Stimulated activated CD4-positive, alpha-beta T cell treated with anti-CD3 and anti-CD28 coated beads, Interleukin-4, amount 100 ng/mL, for 24 hours (primary cell): ENCODE results near the gene CEBPG.

Experiments used
- DNase-seq: peaks from one replicate; pipeline ENCODE4 v3.0.0-alpha.2; 2020

Gene CEBPG

DNA sequence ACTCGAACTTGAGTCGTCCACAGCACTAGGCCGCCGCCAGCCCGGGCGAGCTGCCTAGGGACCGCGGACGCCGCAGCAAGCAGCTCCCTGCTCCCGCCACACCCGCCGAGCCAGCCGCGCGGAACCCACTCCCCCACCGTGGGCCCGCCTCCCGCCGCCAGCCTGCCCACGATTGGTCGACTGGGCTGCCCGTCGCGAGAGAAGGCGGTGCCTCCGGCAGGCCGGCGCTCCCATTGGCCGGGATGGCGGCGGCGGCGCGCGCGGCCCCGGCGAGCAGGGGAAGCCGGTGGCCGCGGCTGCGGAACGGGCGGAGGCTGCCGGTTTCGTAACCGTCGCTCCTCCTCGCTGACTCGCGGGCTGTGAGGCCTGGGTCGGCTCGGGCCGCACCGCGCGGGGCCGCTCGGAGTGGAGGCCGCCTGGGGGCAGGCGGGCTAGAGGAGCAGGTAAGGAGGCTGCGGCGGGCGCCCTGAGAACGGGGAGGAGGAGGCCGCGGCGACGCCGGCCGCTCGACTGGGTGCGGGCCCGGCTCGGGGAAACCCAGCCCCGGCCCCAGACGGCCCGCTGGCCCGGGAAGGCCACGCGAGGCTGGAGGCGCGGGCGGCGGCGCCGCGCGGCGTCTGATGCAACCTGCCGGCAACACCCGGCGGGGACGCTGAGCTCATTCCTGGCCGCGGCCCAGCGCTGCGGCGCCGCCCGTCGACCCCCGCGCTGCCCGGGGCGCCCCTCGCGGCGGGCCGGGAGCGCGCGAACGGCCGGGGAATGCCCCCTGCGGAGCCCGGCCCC, at the start of gene CEBPG:
Gene CEBPG (plus strand): TSS at position 257 of the 783 bp plus-strand sequence. CDS start 5,531 bp downstream, outside the sequence.
- DNase-seq, result peak; percentile 93

DNA sequence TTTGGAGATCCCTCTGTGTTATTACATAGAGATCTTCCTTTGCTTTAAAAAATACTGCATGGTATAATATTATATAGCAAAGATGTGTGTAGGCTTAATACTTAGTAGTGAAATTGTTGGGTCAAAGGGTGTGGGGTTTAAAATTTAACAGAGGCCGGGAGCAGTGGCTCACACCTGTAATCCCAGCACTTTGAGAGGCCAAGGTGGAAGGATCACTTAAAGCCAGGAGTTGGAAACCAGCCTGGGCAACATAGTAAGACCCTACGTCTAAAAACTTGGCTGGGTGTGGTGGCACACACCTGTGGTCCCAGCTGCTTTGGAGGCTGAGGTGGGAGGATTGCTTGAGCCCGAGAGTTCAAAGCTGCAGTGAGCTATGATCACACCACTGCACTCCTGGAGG, 48.9 kb upstream of the CEBPG start:
- no peak for DNase-seq

DNA sequence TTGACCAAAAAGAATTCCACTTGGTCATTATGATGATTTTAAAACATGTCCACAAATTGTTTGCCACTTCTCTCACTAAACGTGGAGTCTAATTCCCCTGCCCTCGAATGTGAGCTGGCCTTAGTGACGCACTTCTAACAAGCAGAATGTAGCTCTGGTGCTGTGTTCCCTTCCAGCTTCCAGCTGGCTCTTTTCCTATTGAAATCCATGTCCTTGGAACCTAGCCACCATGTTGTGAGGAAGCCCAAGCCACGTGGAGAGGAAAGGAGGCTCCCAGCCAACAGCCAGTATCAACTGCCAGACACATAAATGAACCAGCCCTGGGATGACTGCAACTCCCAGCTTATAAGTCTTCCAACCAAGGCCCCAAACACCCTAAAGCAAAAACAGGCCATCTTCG, 47.6 kb upstream of the CEBPG start:
- DNase-seq, result no peak

DNA sequence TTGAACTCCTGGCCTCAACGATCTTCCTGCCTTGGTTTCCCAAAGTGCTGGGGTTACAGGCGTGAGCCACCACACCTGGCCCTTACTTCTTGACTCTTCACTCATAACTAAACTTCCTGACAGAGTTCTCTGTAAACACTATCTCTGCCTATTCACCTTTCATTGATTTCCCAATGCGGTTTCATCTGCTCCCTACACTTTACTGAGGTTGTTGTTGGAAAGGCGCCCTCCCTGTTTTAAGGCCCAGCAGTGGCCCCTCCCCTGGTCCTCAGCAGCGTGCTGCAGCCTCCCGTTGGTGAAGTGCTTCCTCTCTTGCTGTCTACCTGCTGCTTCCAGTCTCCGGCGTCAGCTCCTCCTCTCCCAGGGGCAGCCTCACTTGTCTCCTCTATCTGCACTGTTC, 44.4 kb upstream of the CEBPG start:
- no peak for DNase-seq

DNA sequence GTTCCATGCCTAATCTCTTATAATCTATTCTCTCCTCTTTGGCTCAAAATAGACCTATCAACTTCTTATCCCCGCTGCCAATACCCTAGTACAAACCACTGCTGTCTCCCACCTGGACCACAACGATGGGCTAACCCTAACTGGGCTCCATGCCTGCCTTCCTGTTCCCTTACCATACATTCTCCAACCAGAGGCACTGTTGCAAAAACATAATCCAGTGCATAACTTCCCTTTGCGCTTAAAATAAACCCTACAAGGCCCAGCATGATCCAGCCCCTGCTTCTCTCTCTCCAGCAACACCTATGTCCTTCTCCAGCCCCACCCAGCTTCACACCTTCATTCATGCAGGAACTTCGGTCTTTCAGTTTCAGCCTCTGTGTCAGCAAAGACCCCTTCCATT, 43.8 kb upstream of the CEBPG start:
- DNase-seq, result no peak

DNA sequence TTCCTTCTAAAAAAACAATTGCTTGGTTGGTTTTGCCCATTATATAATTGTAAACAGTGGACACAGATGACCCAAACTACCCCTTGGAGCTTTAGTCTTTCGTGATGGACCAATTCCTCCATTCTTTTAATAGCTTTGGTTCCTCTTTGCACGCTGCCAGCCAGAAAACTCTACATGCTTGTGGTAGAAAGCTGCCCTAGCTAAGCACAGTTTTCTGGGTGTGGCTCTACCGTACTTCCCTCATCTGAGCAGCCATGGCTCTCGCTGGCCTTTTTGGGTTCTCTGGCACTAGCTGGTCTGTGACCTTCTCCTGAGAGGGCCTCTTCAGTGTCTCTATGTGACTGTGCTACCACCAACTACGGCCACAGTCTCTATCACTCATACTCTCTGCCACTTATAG, 41.3 kb upstream of the CEBPG start:
- DNase-seq, result no peak

DNA sequence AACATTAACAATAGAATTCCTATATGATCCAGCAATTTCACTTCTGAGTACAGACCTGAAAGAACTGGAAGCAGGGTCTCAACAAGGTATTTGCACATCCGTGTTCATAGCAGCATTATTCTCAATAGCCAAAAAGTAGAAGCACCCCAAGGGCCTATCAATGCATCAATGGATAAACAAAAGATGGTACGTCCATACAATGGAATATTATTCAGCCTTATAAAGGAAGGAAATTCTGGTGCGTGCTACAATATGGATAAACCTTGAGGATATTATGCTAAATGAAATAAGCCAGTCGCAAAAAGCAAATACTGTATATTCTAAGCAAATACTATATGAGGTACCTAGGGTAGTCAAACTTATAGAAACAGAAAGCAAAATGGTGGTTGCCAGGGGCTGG, 40.4 kb upstream of the CEBPG start:
- DNase-seq, result no peak

DNA sequence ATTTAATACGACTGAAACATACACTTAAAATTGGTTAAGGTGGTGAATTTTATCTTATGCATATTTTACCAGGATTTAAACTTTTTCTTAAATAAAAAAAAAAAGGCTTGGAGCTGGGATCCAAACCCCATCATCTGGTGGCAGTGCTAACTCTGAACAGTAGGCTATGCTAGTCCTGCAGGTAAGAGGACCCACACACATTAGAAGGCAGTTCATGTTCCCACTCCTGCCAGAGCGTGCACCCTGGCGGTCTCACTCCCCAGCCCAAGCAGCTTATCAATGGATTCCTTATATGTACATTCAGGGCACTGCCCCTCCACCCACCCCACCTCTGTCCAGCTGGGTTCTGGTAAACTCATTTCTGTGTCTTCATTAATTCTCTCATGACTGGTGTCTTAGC, 39.9 kb upstream of the CEBPG start:
- DNase-seq, result no peak

DNA sequence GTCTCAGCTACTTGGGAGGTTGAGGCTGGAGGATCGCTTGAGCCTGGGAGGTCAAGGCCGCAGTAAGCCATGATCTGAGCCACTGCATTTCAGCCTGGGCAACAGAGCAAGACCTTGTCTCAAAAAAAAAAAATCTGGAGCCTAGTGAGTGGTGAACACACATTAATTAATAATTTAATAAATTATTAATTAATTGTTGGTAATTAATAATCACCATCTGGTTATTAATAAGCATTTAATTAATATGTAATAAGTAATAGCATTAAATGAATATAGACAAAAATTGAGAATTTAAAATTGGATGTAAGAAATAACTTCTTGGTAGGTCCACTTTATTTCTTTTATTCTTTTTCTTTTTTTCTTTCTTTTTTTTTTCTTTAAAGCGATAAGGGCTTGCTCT, 39.2 kb upstream of the CEBPG start:
- DNase-seq, result no peak

DNA sequence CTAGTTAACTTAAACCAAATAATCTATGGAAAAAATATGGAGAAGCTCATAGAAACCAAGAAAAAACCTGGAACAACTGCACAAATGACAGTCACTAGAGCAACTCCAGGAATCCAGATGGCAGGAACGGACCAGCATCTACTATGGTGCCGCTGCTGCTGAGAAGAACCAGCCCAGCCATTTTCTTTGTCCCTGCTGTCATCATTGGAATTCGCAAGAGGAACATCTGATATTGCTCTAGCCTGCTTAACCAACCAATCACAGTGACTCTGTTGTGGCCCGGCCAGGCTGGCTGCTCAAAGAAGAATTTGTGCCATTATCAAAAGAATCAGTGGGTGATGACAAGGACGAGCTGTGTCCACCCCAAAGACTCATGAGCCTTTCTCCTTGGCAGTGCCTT, 38.1 kb upstream of the CEBPG start:
- DNase-seq, result no peak

DNA sequence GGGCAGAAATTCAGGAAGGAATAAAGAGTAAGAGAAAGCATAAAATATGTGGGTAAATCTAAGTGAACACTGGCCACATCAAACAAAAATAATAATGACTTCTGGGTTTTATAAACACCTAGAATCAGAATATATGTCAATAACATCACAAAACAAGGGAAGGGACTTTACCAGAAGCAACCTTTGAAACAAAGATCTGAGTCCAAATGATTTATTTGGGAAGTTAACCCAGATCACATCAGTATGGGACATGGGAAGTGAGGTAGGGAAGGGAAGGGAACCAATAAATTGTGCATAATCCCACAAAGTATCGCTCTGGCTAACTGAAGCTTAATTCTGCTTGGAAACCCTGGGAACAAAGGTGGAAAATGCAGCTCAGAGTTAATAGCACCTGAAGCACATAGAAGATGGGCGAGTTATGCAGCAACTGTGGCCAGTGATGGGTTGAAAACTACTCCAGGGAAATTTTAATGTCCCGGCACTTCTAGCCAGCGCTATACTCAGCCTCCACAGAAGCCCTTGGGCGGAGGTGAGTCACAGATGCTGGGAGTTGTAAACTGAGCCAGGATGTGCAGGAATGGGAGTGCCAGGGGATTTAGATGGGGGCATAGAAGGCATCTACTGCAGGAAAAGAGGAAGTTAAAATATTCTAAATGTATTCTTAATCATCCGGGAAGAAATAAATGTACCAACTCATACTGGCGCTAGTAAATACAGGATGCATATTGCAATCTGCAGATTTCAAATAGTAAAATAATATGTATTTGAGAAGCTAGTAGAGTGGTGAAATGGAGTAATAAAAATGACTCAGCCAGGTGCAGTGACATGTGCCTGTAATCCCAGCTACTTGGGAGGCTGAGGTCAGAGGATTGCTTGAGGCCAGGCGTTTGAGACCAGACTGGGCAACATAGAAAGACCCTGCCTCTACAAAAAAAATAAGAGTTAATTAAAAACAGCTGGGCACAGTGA, 34.2 kb upstream of the CEBPG start:
- DNase-seq, result no peak

DNA sequence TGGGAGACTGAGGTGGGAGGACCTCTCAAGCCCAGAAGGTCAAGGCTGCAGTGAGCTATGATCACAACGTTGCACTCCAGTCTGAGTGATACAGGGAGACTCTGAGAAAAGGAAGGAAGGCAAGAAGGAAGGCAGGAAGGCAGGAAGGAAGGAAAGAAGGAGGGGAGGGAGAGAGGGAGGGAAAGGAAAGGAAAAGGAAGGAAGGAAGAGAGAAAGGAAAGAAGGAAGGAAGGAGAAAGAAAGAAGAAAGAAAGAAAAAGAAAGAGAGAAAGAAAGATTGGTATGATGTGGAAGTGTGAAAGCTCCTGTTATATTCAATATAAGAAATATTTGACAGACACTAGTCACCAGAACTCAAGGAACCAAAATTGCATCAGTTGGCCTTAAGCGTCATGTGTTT, 32.5 kb upstream of the CEBPG start:
- no peak for DNase-seq

DNA sequence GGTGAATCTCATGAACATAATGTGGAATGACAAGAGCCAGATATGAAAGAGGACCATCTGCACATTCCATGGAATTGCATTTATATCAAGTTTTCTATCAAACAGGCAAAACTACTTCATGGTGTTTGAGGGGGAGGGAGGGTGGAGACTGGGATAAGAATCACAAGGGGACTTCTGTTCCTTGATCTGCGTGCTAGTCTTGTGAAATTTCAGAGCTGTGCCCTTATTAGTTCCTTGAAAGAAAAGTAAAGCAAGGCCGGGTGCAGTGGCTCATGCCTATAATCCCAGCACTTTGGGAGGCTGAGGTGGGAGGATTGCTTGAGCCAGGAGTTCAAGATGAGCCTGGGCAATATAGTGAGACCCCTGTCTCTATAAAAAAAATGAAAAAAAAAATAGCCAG, 30.2 kb upstream of the CEBPG start:
- no peak for DNase-seq

DNA sequence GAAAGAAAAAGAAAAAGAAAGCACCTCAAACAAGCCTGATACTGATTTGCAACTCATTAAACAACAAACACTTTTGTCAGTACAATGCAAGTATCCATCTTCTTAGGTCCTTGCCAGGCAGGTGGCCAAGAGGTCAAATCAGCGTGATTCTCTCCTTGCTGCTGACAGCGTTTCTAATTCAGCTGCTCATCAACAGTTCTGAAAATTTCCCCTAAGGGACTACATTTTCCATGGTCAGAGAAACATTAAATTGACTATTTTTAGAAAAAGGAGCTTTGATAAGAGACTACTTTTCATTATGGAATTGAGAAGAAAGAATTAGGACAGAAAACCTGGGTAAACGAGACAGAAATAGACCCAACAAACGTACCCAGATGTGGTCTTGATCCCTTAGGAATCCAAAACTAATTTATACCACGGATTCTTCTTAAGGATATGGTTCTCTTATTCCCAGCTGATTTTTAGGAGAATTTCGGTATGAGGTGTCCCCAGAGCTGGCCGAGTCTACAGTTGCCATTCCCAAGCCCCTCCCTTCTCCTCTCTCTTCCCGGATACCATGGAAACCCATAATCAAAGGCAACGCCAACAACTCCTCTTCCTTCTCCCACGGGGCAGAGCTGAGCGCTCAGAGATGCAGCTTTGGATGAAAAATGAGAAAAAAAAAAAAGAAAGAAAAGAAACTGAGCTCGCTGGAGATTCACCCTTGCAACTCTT, 29.5 kb upstream of the CEBPG start:
- no peak for DNase-seq

DNA sequence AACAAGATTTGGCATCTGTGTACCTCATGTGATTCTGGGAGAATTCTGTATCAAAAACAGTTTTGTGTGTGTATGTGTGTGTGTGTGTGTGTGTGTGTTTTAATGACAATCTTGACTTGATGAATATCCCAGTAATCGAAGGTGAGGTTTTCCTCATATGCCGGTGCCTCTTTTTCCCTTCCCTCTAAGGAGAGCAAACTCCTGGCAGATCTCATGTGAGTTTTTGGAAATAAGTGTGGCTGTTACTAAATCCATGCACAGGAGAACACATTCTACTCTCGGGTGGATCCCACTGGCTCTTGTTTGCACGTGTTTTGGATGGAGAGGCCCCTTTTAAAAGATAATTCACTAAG, 29.0 kb upstream of the CEBPG start:
- DNase-seq, result no peak

DNA sequence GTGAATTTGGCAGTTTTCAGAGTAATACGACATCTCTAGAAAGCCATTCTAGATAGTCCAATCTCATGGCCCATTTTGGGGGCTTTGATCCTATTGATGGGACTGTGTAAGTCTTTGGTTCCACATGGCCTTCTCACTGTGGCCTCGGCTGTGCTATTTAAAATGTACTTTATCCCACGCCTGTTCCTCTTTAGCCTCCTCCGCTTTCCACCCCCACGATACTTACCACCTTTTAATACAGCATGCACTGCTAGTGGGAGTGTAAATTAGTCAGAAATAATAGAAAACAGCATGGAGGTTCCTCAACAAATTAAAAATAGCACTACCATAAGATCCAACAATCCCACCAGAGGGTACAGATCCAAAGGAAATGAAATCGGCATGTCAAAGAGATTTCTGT, 28.3 kb upstream of the CEBPG start:
- DNase-seq, result no peak

DNA sequence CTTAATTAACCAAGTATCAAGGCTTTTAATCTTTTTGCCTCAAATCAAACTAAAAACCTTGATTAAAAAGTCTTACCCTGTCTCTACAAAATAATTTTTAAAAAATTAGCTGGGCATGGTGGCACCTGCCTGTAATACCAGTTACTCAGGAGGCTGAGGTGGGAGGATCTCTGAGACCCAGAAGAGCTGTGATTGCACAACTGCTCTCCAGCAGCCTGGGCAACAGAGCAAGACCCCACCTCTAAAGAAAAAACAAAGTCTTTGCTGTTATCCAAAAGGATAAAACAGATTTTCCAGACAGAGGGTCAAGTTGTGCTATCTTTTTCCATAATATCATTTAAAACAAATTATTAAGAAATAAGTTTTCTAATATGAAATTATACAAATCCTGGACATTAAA, 26.8 kb upstream of the CEBPG start:
- no peak for DNase-seq

DNA sequence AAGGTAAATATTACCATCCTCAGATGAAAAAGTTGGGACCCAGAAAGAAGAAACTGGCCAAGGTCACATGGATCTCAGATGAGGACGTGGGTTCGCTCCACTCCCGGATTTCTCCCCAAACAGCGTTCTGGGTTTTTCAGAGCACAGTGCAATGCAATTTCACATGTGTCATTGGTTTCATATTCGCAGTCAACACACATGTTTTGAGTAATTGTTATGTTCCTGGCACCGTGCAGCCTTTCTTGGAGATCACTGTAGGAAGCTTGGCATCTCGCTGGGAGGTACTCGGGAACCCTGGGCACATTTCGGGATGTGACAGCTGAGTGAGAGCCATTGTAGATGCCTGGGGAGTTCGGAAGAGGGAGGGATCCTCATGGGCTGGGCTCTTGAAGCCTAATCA, 26.2 kb upstream of the CEBPG start:
- DNase-seq, result no peak

DNA sequence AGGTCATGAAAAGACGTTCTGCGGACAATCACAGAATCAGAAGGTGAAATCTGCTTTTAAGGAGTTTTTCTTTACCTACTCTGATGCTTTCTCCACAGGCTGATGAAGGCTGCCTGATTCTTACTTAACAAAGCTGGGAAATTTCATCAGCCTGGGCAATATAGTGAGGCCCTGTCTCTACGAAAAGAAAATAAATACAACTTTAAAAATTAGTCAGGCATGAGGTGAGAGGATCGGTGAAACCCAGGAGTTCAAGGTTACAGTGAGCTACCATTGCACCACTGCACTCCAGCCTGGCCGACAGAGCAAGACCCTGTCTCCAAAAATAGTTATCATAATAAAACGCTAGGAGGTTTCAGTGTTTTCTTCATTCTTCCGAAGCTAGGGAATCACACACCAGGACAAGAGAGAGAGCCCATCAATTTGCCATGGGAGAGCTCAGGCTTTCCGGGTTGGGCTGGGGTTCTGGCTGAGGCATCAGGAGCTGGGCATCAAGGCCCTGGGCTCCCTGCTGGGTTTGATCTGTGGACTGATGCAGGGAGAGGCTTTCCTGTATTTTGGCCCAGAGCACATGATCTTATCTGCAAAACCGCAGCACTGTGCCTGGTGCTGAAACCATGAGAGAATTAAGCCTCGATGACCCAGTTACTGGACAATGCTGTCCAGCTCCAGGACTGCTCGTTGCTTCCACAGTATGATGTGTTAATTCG, 25.1 kb upstream of the CEBPG start:
- DNase-seq, result no peak

DNA sequence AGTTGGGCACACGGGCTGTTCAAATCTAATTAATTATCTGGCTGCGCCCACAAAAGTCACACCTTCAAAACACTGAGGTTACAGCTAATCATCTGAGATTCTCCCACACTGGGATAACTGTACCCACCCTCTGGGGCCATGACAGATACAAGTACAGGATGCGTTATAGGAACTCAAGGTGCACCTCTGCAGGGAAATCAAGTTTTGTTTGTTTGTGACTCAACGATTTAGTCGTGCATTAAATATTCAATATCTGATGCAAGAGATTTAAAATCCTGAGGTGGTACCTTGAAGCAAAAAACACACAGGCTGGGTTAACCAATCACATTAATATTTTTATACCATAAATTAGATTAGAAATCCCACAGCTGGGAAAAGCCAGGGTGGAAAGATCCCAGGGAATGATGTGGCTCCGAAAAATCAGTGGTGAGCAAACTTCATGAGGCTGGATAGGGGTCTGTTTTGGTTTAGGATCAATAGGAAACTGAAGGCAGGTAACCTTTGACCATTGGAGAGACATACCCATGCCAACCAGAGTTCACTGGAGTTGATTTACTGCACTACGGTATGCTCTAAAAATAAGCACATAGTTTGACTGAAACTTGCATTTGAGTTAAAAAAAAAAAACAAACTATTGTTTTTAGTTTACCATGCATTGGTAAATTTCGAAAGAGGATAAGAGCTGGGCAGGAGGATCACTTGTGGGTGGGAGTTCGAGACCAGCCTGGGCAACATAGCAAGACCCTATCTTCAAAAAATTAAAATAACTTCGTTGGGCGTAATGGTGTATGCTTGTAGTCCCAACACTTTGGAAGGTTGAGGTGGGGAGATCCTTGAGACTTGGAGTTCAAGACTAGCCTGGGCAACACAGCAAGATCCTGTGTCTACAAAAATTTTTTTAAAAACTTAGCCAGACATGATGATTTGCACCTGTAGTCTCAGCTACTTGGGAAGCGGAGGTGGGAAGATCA, 23.9 kb upstream of the CEBPG start:
- DNase-seq, result no peak

DNA sequence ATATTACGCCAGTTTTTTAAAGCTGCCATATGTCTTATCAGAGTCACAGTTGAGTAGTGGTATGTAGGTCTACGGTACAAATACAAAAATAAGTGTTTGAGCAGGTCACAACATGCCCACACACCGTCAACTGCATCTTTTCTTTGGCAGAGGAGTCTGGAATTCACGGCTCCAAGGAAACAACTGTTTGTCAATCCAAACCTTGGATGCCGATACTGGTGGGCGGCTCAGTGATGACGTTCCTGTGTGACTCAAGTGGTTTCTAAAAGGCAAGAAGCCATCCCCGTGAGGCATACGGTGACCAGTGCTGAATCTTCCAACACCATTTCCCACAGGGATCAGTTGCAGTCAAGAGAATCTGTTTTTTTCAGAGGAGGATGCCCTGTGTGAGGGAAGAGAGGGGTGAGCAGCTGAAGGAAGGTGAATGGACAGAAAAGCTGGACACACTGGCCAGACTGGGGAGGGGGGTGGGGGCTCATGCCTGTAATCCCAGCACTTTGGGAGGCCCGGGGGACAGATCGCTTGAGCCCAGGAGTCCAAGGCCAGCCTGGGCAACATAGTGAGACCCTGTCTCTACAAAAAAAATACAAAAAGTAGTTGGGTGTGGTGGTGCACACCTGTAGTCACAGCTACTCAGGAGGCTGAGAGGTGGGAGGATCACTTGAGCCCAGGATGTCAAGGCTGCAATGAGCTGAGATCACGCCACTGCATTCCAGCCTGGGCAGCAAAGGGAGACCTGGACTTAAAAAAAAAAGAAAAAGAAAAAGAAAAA, 22.8 kb upstream of the CEBPG start:
- DNase-seq, result no peak
